KMS-11 (cell line): Measurements from ENCODE around the gene GPATCH4.

Source experiments
- H2AFZ ChIP-seq: fragments of 200-600 bp; sonication (generic); 2 replicates; pipeline ENCODE4 v1.6.1; 2016; ENCODE audit warnings: antibody characterized with exemption, mixed run types, low read depth
- H3K27ac ChIP-seq: fragments of 200-600 bp; sonication (generic); 2 replicates; pipeline ENCODE4 v1.6.1; 2016; ENCODE audit warnings: mild to moderate bottlenecking, mixed run types
- H3K27me3 ChIP-seq: fragments of 200-600 bp; sonication (generic); 2 replicates; pipeline ENCODE4 v1.6.1; 2017; ENCODE audit warnings: mild to moderate bottlenecking, low read depth, mixed run types, moderate library complexity; ENCODE audit not compliant: insufficient read depth
- H3K36me3 ChIP-seq: fragments of 200-600 bp; sonication (generic); 2 replicates; pipeline ENCODE4 v1.6.1; 2017; ENCODE audit warnings: mild to moderate bottlenecking, mixed run types; ENCODE audit not compliant: insufficient read depth
- H3K4me1 ChIP-seq: fragments of 200-600 bp; sonication (generic); 2 replicates; pipeline ENCODE4 v1.6.1; 2016; ENCODE audit warnings: mild to moderate bottlenecking, low read depth, mixed run types; ENCODE audit not compliant: poor library complexity, severe bottlenecking
- H3K4me2 ChIP-seq: fragments of 200-600 bp; sonication (generic); 2 replicates; pipeline ENCODE4 v1.7.0; 2016; ENCODE audit warnings: mild to moderate bottlenecking, mixed run types
- H3K4me3 ChIP-seq: fragments of 200-600 bp; sonication (generic); IDR thresholded peaks from 2 replicates; pipeline ENCODE4 v1.6.1; 2017; ENCODE audit warnings: low read depth, low read length, mixed read lengths; ENCODE audit not compliant: insufficient read depth
- H3K79me2 ChIP-seq: fragments of 200-600 bp; sonication (generic); 2 replicates; pipeline ENCODE4 v1.6.1; 2016; ENCODE audit warnings: low read depth, mixed run types; ENCODE audit not compliant: insufficient read depth
- H3K9ac ChIP-seq: fragments of 200-600 bp; sonication (generic); 2 replicates; pipeline ENCODE4 v1.6.1; 2016; ENCODE audit warnings: mild to moderate bottlenecking, mixed run types
- H4K20me1 ChIP-seq: fragments of 200-600 bp; sonication (generic); 2 replicates; pipeline ENCODE4 v1.6.1; 2016; ENCODE audit warnings: mild to moderate bottlenecking, mixed run types; ENCODE audit not compliant: insufficient read depth
- CTCF ChIP-seq: fragments of 200-600 bp; sonication (generic); conservative IDR thresholded peaks from 2 replicates; pipeline ENCODE4 v1.6.1; 2017; ENCODE audit warnings: low read depth, mild to moderate bottlenecking, antibody characterized with exemption, low read length, moderate library complexity, mixed read lengths

The GPATCH4 gene

GRCh38 chr1:156582388-156583017 is 18.8 kb downstream of the GPATCH4 start:
- H3K27ac ChIP-seq = no peak overlapping the region
- no peaks in the 10 kb centered on the region for H3K79me2 ChIP-seq
- no peaks in the 10 kb centered on the region for H4K20me1 ChIP-seq
- H3K9ac ChIP-seq = no peak overlapping the region
- H3K27me3 ChIP-seq = no peaks in the 10 kb centered on the region
- H2AFZ ChIP-seq = no peak overlapping the region
- H3K36me3 ChIP-seq = no peaks in the 10 kb centered on the region
- no peak overlapping the region for H3K4me2 ChIP-seq
- peaks cover 11% of the 10 kb centered on the region for H3K4me1 ChIP-seq
- H3K4me3 ChIP-seq = no peak overlapping the region
- 0 out of 2 replicates have a peak, but pooled peaks have one; percentile 16 for TF ChIP-seq CTCF

GRCh38 chr1:156581661-156582387 is 19.5 kb downstream of the GPATCH4 start:
- TF ChIP-seq CTCF = no peak

GRCh38 chr1:156579472-156579871 is 21.8 kb downstream of the GPATCH4 start, which contains the start of gene TTC24:
TSS of gene TTC24 (plus strand) at chr1:156579723. CDS start at chr1:156581365, 1,642 bp downstream.
- H3K4me1 ChIP-seq = peaks cover 8% of the 10 kb centered on the region

More at GRCh38 chr1:156581661-156582387, 19.5 kb downstream of the GPATCH4 start:
- no peak overlapping the region for H3K4me2 ChIP-seq
- H3K79me2 ChIP-seq = no peaks in the 10 kb centered on the region
- no peaks in the 10 kb centered on the region for H4K20me1 ChIP-seq
- no peaks in the 10 kb centered on the region for H3K36me3 ChIP-seq
- no peaks in the 10 kb centered on the region for H3K27me3 ChIP-seq
- peaks cover 11% of the 10 kb centered on the region for H3K4me1 ChIP-seq
- H2AFZ ChIP-seq = no peak overlapping the region
- H3K9ac ChIP-seq = no peak overlapping the region
- H3K27ac ChIP-seq = no peak overlapping the region
- no peak overlapping the region for H3K4me3 ChIP-seq

GRCh38 chr1:156578055-156578454 is 23.2 kb downstream of the GPATCH4 start:
- Histone ChIP-seq H3K79me2 (no peaks in the 10 kb centered on the region), H2AFZ (no peak overlapping the region), H3K4me1 (no peaks in the 10 kb centered on the region), H4K20me1 (no peaks in the 10 kb centered on the region), H3K27ac (no peak overlapping the region), H3K9ac (no peak overlapping the region), H3K27me3 (peaks cover 4% of the 10 kb centered on the region; the same call in 1 of the 2 replicates), H3K36me3 (no peaks in the 10 kb centered on the region), H3K4me2 (no peak overlapping the region), H3K4me3 (no peak overlapping the region)
- TF ChIP-seq CTCF = no peak

More at GRCh38 chr1:156579472-156579871, 21.8 kb downstream of the GPATCH4 start, which contains the start of gene TTC24:
- Histone ChIP-seq H3K36me3 (no peaks in the 10 kb centered on the region), H3K79me2 (no peaks in the 10 kb centered on the region), H3K4me3 (no peak within 1 kb of the TSS), H3K9ac (no peak within 1 kb of the TSS), H3K4me2 (no peak within 1 kb of the TSS), H3K27ac (no peak within 1 kb of the TSS), H3K27me3 (peaks cover 4% of the 10 kb centered on the region; the same call in 1 of the 2 replicates), H2AFZ (no peak within 1 kb of the TSS), H4K20me1 (no peaks in the 10 kb centered on the region)
- no peak for TF ChIP-seq CTCF
